Common myeloid progenitor, CD34-positive (primary cell): ENCODE measurements around the gene TTYH3.

Experiments
- CTCF ChIA-PET: fragments of 350-600 bp; sonication (Branson Sonifier 250); formaldehyde crosslinking; loops from one replicate; lab custom pipeline; 2021; ENCODE audit warnings: antibody characterized with exemption; lab: Charles Lee
- POLR2A ChIA-PET: fragments of 350-600 bp; sonication (Branson Sonifier 250); formaldehyde crosslinking; loops from one replicate; lab custom pipeline; 2021; ENCODE audit warnings: antibody characterized with exemption; lab: Charles Lee
- DNase-seq, 3 donors: peaks; one replicate each; pipeline versions ENCODE4 v3.0.0 to v3.0.0-alpha.2; 2013
- H3K27ac ChIP-seq, 2 experiments: 1 replicate in 1 of 2; 2 replicates in 1 of 2; pipeline ENCODE4 v1.7.0; 2013; ENCODE audit warnings: inconsistent platforms in 2 of 2, low read length in 2 of 2, mild to moderate bottlenecking in 2 of 2, low read depth in 1 of 2, moderate library complexity in 1 of 2; ENCODE audit not compliant: severe bottlenecking in 2 of 2, insufficient read depth in 1 of 2, poor library complexity in 1 of 2
- H3K27me3 ChIP-seq, 5 experiments: replicated peaks in 2 of 5; 1 replicate in 3 of 5; 2 replicates in 2 of 5; pipeline versions ENCODE4 v1.6.1 to v1.7.0; 2013; ENCODE audit warnings: low read length in 4 of 5, mild to moderate bottlenecking in 2 of 5, moderate library complexity in 2 of 5, inconsistent platforms in 1 of 5; ENCODE audit not compliant: insufficient read depth in 5 of 5, control insufficient read depth in 4 of 5
- H3K36me3 ChIP-seq, 4 experiments: 1 replicate in 2 of 4; 2 replicates in 2 of 4; pipeline versions ENCODE4 v1.6.1 to v1.7.0; 2013; ENCODE audit warnings: low read length in 3 of 4, control low read depth in 1 of 4, mild to moderate bottlenecking in 1 of 4; ENCODE audit not compliant: control insufficient read depth in 4 of 4, insufficient read depth in 4 of 4
- H3K4me1 ChIP-seq, 4 experiments: 1 replicate in 3 of 4; 2 replicates in 1 of 4; pipeline versions ENCODE4 v1.6.1 to v1.7.1; 2013; ENCODE audit warnings: low read length in 3 of 4, mild to moderate bottlenecking in 3 of 4, control low read depth in 1 of 4, inconsistent platforms in 1 of 4, moderate library complexity in 1 of 4; ENCODE audit not compliant: control insufficient read depth in 4 of 4, insufficient read depth in 4 of 4; ENCODE audit errors: control extremely low read depth in 1 of 4
- H3K4me3 ChIP-seq, 7 experiments: 1 replicate in 4 of 7; 2 replicates in 3 of 7; pipeline versions ENCODE4 v1.5.1 to v1.7.0; 2013; ENCODE audit warnings: mild to moderate bottlenecking in 7 of 7, low read length in 6 of 7, moderate library complexity in 6 of 7, inconsistent platforms in 2 of 7, low read depth in 2 of 7, control low read depth in 1 of 7; ENCODE audit not compliant: insufficient read depth in 4 of 7, control insufficient read depth in 1 of 7; ENCODE audit errors: extremely low read depth in 1 of 7
- H3K9me3 ChIP-seq, 5 experiments: 1 replicate in 4 of 5; 2 replicates in 1 of 5; pipeline versions ENCODE4 v1.6.1 to v1.7.1; 2013; ENCODE audit warnings: low read length in 4 of 5, mild to moderate bottlenecking in 2 of 5, inconsistent platforms in 1 of 5, low read depth in 1 of 5, moderate library complexity in 1 of 5; ENCODE audit not compliant: control insufficient read depth in 4 of 5, insufficient read depth in 2 of 5; ENCODE audit errors: control extremely low read depth in 1 of 5
- WGBS: methylation state at CpG from one replicate; pipeline ENCODE4 v1.1.5; 2013; ENCODE audit not compliant: insufficient coverage; 5-methylcytosine and 5-hydroxymethylcytosine counted together

TTYH3 gene

GRCh38 chr7:2611401-2611800 is 20.4 kb upstream of the TTYH3 start:
- whole genome bisulfite sequencing, result 80% methylated on average over 5 of the region's 11 CpGs
- no peaks in the 10 kb centered on the region for H3K27me3 ChIP-seq
- no peak for DNase-seq
- H3K9me3 ChIP-seq, result no peaks in the 10 kb centered on the region
- H3K4me3 ChIP-seq, result no peak overlapping the region
- H3K27ac ChIP-seq, result no peak overlapping the region
- ChIA-PET CTCF (interaction anchor here (0.7 to 9.3 kb wide), 4 partner anchors 12 to 160 kb away, joined by 3 to 114 read pairs (median 3); partner anchors contain the start of gene TTYH3), POLR2A (interaction anchor here (0.6 kb wide), 1 partner anchor 257 kb away, joined by 4 read pairs; no protein-coding TSS in a partner anchor)
- H3K4me1 ChIP-seq, result peaks cover 0 to 46% (median 38%) of the 10 kb centered on the region in 4 experiments
- no peaks in the 10 kb centered on the region for H3K36me3 ChIP-seq

- peaks cover 0 to 41% (median 34%) of the 10 kb centered on the region in 4 experiments for H3K4me1 ChIP-seq
- ChIA-PET POLR2A (interaction anchor here (0.6 kb wide), 1 partner anchor 258 kb away, joined by 4 read pairs; no protein-coding TSS in a partner anchor), CTCF (interaction anchor here (1.1 to 9.3 kb wide), 5 partner anchors 12 to 160 kb away, joined by 3 to 114 read pairs (median 3); partner anchors contain the start of gene TTYH3)
Measured at GRCh38 chr7:2611922-2612321, 19.9 kb upstream of the TTYH3 start.

GRCh38 chr7:2612445-2613097 is 19.2 kb upstream of the TTYH3 start:
- CTCF ChIA-PET, result interaction anchor here (1.0 to 9.3 kb wide), 7 partner anchors 12 to 161 kb away, joined by 3 to 114 read pairs (median 3); partner anchors contain the start of gene TTYH3
- no peaks in the 10 kb centered on the region for H3K27me3 ChIP-seq
- no peaks in the 10 kb centered on the region for H3K36me3 ChIP-seq
- H3K9me3 ChIP-seq, result no peaks in the 10 kb centered on the region
- DNase-seq, result no peak
- WGBS, result 94% methylated on average over 13 of the region's 15 CpGs
- no peak overlapping the region for H3K4me3 ChIP-seq
- no peak overlapping the region for H3K27ac ChIP-seq
- H3K4me1 ChIP-seq, result peaks cover 0 to 36% (median 30%) of the 10 kb centered on the region in 4 experiments
- POLR2A ChIA-PET, result no interaction called here

More at GRCh38 chr7:2611922-2612321, 19.9 kb upstream of the TTYH3 start:
- WGBS, result 93% methylated on average over 10 of the region's 10 CpGs
- Histone ChIP-seq H3K27me3 (no peaks in the 10 kb centered on the region), H3K27ac (no peak overlapping the region), H3K4me3 (no peak overlapping the region), H3K36me3 (no peaks in the 10 kb centered on the region), H3K9me3 (no peaks in the 10 kb centered on the region)
- no peak for DNase-seq

- DNase-seq, result no peak
- CTCF ChIA-PET, result interaction anchor here (1.0 to 9.3 kb wide), 7 partner anchors 11 to 49 kb away, joined by 3 to 114 read pairs (median 3); partner anchors contain the start of gene TTYH3
- WGBS, result 92% methylated on average over 17 of the region's 19 CpGs
- peaks cover 0 to 28% (median 22%) of the 10 kb centered on the region in 4 experiments for H3K4me1 ChIP-seq
- no peak overlapping the region for H3K4me3 ChIP-seq
- H3K27ac ChIP-seq, result no peak overlapping the region
- no peaks in the 10 kb centered on the region for H3K36me3 ChIP-seq
- POLR2A ChIA-PET, result no interaction called here
- H3K27me3 ChIP-seq, result no peaks in the 10 kb centered on the region
- H3K9me3 ChIP-seq, result no peaks in the 10 kb centered on the region
Measured at GRCh38 chr7:2613098-2613930, 18.5 kb upstream of the TTYH3 start.

GRCh38 chr7:2613931-2614600 is 17.7 kb upstream of the TTYH3 start:
- H3K9me3 ChIP-seq, result no peaks in the 10 kb centered on the region
- no peak for DNase-seq
- peaks cover 0 to 22% (median 16%) of the 10 kb centered on the region in 4 experiments for H3K4me1 ChIP-seq
- no peaks in the 10 kb centered on the region for H3K36me3 ChIP-seq
- 93% methylated on average over 20 of the region's 22 CpGs for WGBS
- H3K4me3 ChIP-seq, result no peak overlapping the region
- ChIA-PET CTCF (interaction anchor here (1.0 to 9.3 kb wide), 4 partner anchors 10 to 43 kb away, joined by 3 to 114 read pairs (median 3); partner anchors contain the start of gene TTYH3), POLR2A (no interaction called here)
- H3K27ac ChIP-seq, result no peak overlapping the region
- H3K27me3 ChIP-seq, result no peaks in the 10 kb centered on the region

- H3K36me3 ChIP-seq, result no peaks in the 10 kb centered on the region
- H3K9me3 ChIP-seq, result no peaks in the 10 kb centered on the region
- H3K4me3 ChIP-seq, result no peak overlapping the region
- DNase-seq, result no peak
- ChIA-PET CTCF (interaction anchor here (1.0 to 9.3 kb wide), 3 partner anchors 10 to 42 kb away, joined by 3 to 114 read pairs (median 4); partner anchors contain the start of gene TTYH3), POLR2A (no interaction called here)
- H3K4me1 ChIP-seq, result peaks cover 0 to 15% (median 8%) of the 10 kb centered on the region in 4 experiments
- no peaks in the 10 kb centered on the region for H3K27me3 ChIP-seq
- no peak overlapping the region for H3K27ac ChIP-seq
- 98% methylated on average over 18 of the region's 22 CpGs for WGBS
Measured at GRCh38 chr7:2614631-2615330, 17.0 kb upstream of the TTYH3 start.
